ENCODE measurements around the gene SERTM2. TPM values are rescaled to one million over a fixed set of nuclear protein-coding genes. Genes with fewer than 3 reads are reported as not detected.

The SERTM2 gene
- total and polyA plus RNA-seq, 2 of the 4 experiments (the other 2 are of a cell fraction) = under 0.01 to 0.03 TPM

GRCh38 chrX:111519215-111519614 is 7.8 kb downstream of the SERTM2 start:
- H3K36me3 ChIP-seq (ENCODE audit: control insufficient read depth, insufficient read depth, low read length) = no peaks in the 10 kb centered on the region
- peaks cover 3% of the 10 kb centered on the region for H3K27me3 ChIP-seq (ENCODE audit: control insufficient read depth, insufficient read depth, low read length)
- intact Hi-C loops (cut with micrococcal nuclease) (no loop called here), in situ Hi-C loops (cut with MboI; ENCODE audit: low sequenced_read_pairs) (no loop called here), dilution Hi-C loops (cut with HindIII; ENCODE audit: low sequenced_read_pairs, unreplicated experiment) (no loop called here)
- H3K9me1 ChIP-seq (ENCODE audit: insufficient read depth, low read length) = no peaks in the 10 kb centered on the region
- no peaks in the 10 kb centered on the region for H3K9me3 ChIP-seq (ENCODE audit: control insufficient read depth, insufficient read depth, low read length)
- DNase-seq (peak; percentile 55), ATAC-seq (ENCODE audit: low read depth) (no peak)
- H3K4me1 ChIP-seq (ENCODE audit: control insufficient read depth, insufficient read depth, low read length) = no peaks in the 10 kb centered on the region
- no peak overlapping the region for H2BK20ac ChIP-seq (ENCODE audit: low read depth, low read length)
- ChIA-PET POLR2A (ENCODE audit: unreplicated experiment) (no interaction called here), CTCF (no interaction called here)
- H3K9ac ChIP-seq (ENCODE audit: low read depth, low read length) = no peak overlapping the region
- no peak overlapping the region for H3K56ac ChIP-seq (ENCODE audit: extremely low read depth, insufficient read depth, low read length)
- no peak overlapping the region for H2AFZ ChIP-seq (replicated peaks; ENCODE audit: low read length, poor library complexity)
- WGBS, 2 experiments (ENCODE audit: extremely low coverage in 2 of 2, insufficient read length in 1 of 2) = no CpG with 5 or more reads among the region's 2 CpGs
- H2AK9ac ChIP-seq (replicated peaks; ENCODE audit: low read depth, low read length, poor library complexity) = no peak overlapping the region
- H4K91ac ChIP-seq (ENCODE audit: insufficient read depth, low read depth, low read length) = no peak overlapping the region
- H4K8ac ChIP-seq (ENCODE audit: low read depth in 2 of 2, low read length in 2 of 2) = no peak overlapping the region
- H2BK120ac ChIP-seq (ENCODE audit: low read depth, low read length) = no peak overlapping the region
- no peak for TF ChIP-seq CHD1 (IDR thresholded peaks at IDR 0.05; ENCODE audit: low read depth, low read length)
- TF ChIP-seq BHLHE40 (IDR thresholded peaks at IDR 0.05; ENCODE audit: low read depth, low read length) = no peak
- TF ChIP-seq RCOR1 (IDR thresholded peaks at IDR 0.05; ENCODE audit: insufficient replicate concordance, low read length) = no peak
- no peak for TF ChIP-seq MAFK (IDR thresholded peaks at IDR 0.05; ENCODE audit: low read depth, low read length)
- no peak for TF ChIP-seq NFE2L2 (IDR thresholded peaks at IDR 0.05; ENCODE audit: low read depth, low read length)
- 0 out of 2 replicates have a peak, but pooled peaks have one; percentile 2 for TF ChIP-seq CEBPB (IDR thresholded peaks at IDR 0.05; ENCODE audit: low read depth, low read length)
- H3K4ac ChIP-seq (ENCODE audit: low read depth, low read length) = no peak overlapping the region
- no peak overlapping the region for H2BK5ac ChIP-seq (ENCODE audit: low read depth, low read length, poor library complexity, severe bottlenecking)
- no peak overlapping the region for H3K18ac ChIP-seq (ENCODE audit: low read depth, low read length)
- no peak overlapping the region for H3K4me3 ChIP-seq (ENCODE audit: insufficient read depth, low read depth, low read length)
- no peak overlapping the region for H3K27ac ChIP-seq (ENCODE audit: insufficient read depth, low read length)
- no peak overlapping the region for H2BK15ac ChIP-seq (ENCODE audit: low read depth, low read length)
- no peak overlapping the region for H3K4me2 ChIP-seq (ENCODE audit: low read depth, low read length)
- H4K5ac ChIP-seq (ENCODE audit: low read depth, low read length) = no peak overlapping the region
- no TSS peak for BruUV-seq (replicated peaks)
- no peak overlapping the region for H3K23ac ChIP-seq (ENCODE audit: low read depth, low read length)
- H2AK5ac ChIP-seq (ENCODE audit: low read depth, low read length) = no peak overlapping the region
- H3K14ac ChIP-seq (replicated peaks; ENCODE audit: low read depth, low read length) = no peak overlapping the region
- no peaks in the 10 kb centered on the region for H4K20me1 ChIP-seq (ENCODE audit: insufficient read depth, low read length)
- H3K79me1 ChIP-seq (ENCODE audit: low read depth in 1 of 2, low read length in 2 of 2) = no peaks in the 10 kb centered on the region

Data from IMR-90 (cell line).